Mucosa of gallbladder (tissue), 1 donor: ENCODE data around the gene GMPR. TPM values are rescaled to one million over a fixed set of nuclear protein-coding genes. Genes with fewer than 3 reads are reported as not detected.
A peak's percentile ranks its signal among the peaks of the same experiment; 100 is the strongest.

ENCODE experiments used
- DNase-seq: peaks from one replicate; pipeline ENCODE4 v3.0.0-alpha.2; 2020; ENCODE audit warnings: low spot score
- total RNA-seq: library from RNA; stranded (reverse); gene quantifications from one replicate; pipeline ENCODE4 v1.2.1, GENCODE V29; 2021
- donor health status: DM: no; HTN: no; CAD: no.

GMPR gene
- total RNA-seq, 1 donor from 2014 or later: 10.4 TPM

- no peak for DNase-seq
These were observed 89.5 kb downstream of the GMPR start for GRCh38 chr6:16327777-16328325.

- DNase-seq: no peak
These were observed 90.8 kb downstream of the GMPR start for GRCh38 chr6:16329233-16329632.

- DNase-seq: peak; percentile 48
These were observed 93.2 kb downstream of the GMPR start for GRCh38 chr6:16331384-16332174.

GRCh38 chr6:16332175-16332542 lies 93.8 kb downstream of the GMPR start:
- DNase-seq: peak; percentile 85

- no peak for DNase-seq
These were observed 95.2 kb downstream of the GMPR start for GRCh38 chr6:16333580-16333979.

- peak; percentile 45 for DNase-seq
These were observed 96.3 kb downstream of the GMPR start for GRCh38 chr6:16334671-16335070.

GRCh38 chr6:16335176-16335575 lies 96.8 kb downstream of the GMPR start:
- no peak for DNase-seq

- DNase-seq: no peak
These were observed 97.8 kb downstream of the GMPR start for GRCh38 chr6:16336056-16336818.

GRCh38 chr6:16336911-16337294 lies 98.5 kb downstream of the GMPR start:
- DNase-seq: no peak

- DNase-seq: peak; percentile 88
These were observed 99.0 kb downstream of the GMPR start for GRCh38 chr6:16337295-16337975.

GRCh38 chr6:16338577-16339264 lies 100.3 kb downstream of the GMPR start:
- DNase-seq: peak; percentile 57

- DNase-seq: no peak
These were observed 100.8 kb downstream of the GMPR start for GRCh38 chr6:16339265-16339587.

GRCh38 chr6:16343593-16343992 lies 105.2 kb downstream of the GMPR start:
- no peak for DNase-seq

- no peak for DNase-seq
These were observed 106.4 kb downstream of the GMPR start for GRCh38 chr6:16344756-16345155.

Other genes with a start within 250 kb of the GMPR start
- 53.2 TPM for gene MYLIP, start 109.5 kb upstream of the GMPR start, total RNA-seq